HUES48 (cell line): Measurements from ENCODE around the gene LMCD1.
A peak's percentile ranks its signal among the peaks of the same experiment; 100 is the strongest.

Experiments used
- H3K27ac ChIP-seq: one replicate; pipeline ENCODE4 v1.7.0; 2013; ENCODE audit warnings: low read depth, low read length, inconsistent platforms
- H3K27me3 ChIP-seq: 2 replicates; pipeline ENCODE4 v1.6.1; 2013; ENCODE audit warnings: mild to moderate bottlenecking, low read length; ENCODE audit not compliant: control insufficient read depth, insufficient read depth
- H3K36me3 ChIP-seq: 2 replicates; pipeline ENCODE4 v1.6.1; 2013; ENCODE audit warnings: low read length; ENCODE audit not compliant: control insufficient read depth, insufficient read depth
- H3K4me1 ChIP-seq: 2 replicates; pipeline ENCODE4 v1.6.1; 2013; ENCODE audit warnings: mild to moderate bottlenecking, low read length; ENCODE audit not compliant: control insufficient read depth, insufficient read depth
- H3K4me3 ChIP-seq: 2 replicates; pipeline ENCODE4 v1.5.1; 2013; ENCODE audit warnings: mild to moderate bottlenecking, low read depth, low read length
- H3K9ac ChIP-seq: 2 replicates; pipeline ENCODE4 v1.6.1; 2013; ENCODE audit warnings: mild to moderate bottlenecking, low read depth, low read length, moderate library complexity
- H3K9me3 ChIP-seq: 2 replicates; pipeline ENCODE4 v1.6.1; 2013; ENCODE audit warnings: low read length; ENCODE audit not compliant: control insufficient read depth, insufficient read depth

LMCD1 gene

GRCh38 chr3:8464668-8465067 lies 37.0 kb upstream of the LMCD1 start:
- Histone ChIP-seq H3K9ac (no peak overlapping the region), H3K9me3 (no peaks in the 10 kb centered on the region), H3K27me3 (no peaks in the 10 kb centered on the region), H3K27ac (no peak overlapping the region), H3K4me1 (no peaks in the 10 kb centered on the region), H3K4me3 (no peak overlapping the region), H3K36me3 (no peaks in the 10 kb centered on the region)

GRCh38 chr3:8466526-8466925 lies 35.1 kb upstream of the LMCD1 start:
- no peak overlapping the region for H3K27ac ChIP-seq
- H3K27me3 ChIP-seq = no peaks in the 10 kb centered on the region
- no peak overlapping the region for H3K4me3 ChIP-seq
- H3K9ac ChIP-seq = no peak overlapping the region
- no peaks in the 10 kb centered on the region for H3K9me3 ChIP-seq
- H3K36me3 ChIP-seq = no peaks in the 10 kb centered on the region
- no peaks in the 10 kb centered on the region for H3K4me1 ChIP-seq

GRCh38 chr3:8470801-8471200 lies 30.8 kb upstream of the LMCD1 start:
- H3K36me3 ChIP-seq = no peaks in the 10 kb centered on the region
- no peaks in the 10 kb centered on the region for H3K27me3 ChIP-seq
- H3K4me3 ChIP-seq = no peak overlapping the region
- H3K9me3 ChIP-seq = no peaks in the 10 kb centered on the region
- no peak overlapping the region for H3K9ac ChIP-seq
- H3K4me1 ChIP-seq = no peaks in the 10 kb centered on the region
- no peak overlapping the region for H3K27ac ChIP-seq

GRCh38 chr3:8472549-8472948 lies 29.1 kb upstream of the LMCD1 start:
- Histone ChIP-seq H3K27me3 (no peaks in the 10 kb centered on the region), H3K9me3 (no peaks in the 10 kb centered on the region), H3K27ac (no peak overlapping the region), H3K4me1 (no peaks in the 10 kb centered on the region), H3K36me3 (no peaks in the 10 kb centered on the region), H3K9ac (no peak overlapping the region), H3K4me3 (no peak overlapping the region)

GRCh38 chr3:8473029-8473428 lies 28.6 kb upstream of the LMCD1 start:
- H3K27ac ChIP-seq = no peak overlapping the region
- no peaks in the 10 kb centered on the region for H3K27me3 ChIP-seq
- H3K4me1 ChIP-seq = no peaks in the 10 kb centered on the region
- H3K9ac ChIP-seq = no peak overlapping the region
- no peak overlapping the region for H3K4me3 ChIP-seq
- H3K9me3 ChIP-seq = no peaks in the 10 kb centered on the region
- no peaks in the 10 kb centered on the region for H3K36me3 ChIP-seq

GRCh38 chr3:8473990-8474389 lies 27.6 kb upstream of the LMCD1 start:
- no peak overlapping the region for H3K9ac ChIP-seq
- H3K36me3 ChIP-seq = no peaks in the 10 kb centered on the region
- no peaks in the 10 kb centered on the region for H3K27me3 ChIP-seq
- H3K9me3 ChIP-seq = no peaks in the 10 kb centered on the region
- H3K4me3 ChIP-seq = no peak overlapping the region
- no peaks in the 10 kb centered on the region for H3K4me1 ChIP-seq
- no peak overlapping the region for H3K27ac ChIP-seq

GRCh38 chr3:8474991-8475390 lies 26.6 kb upstream of the LMCD1 start:
- no peak overlapping the region for H3K27ac ChIP-seq
- no peaks in the 10 kb centered on the region for H3K36me3 ChIP-seq
- H3K4me1 ChIP-seq = no peaks in the 10 kb centered on the region
- no peaks in the 10 kb centered on the region for H3K27me3 ChIP-seq
- H3K9ac ChIP-seq = no peak overlapping the region
- no peak overlapping the region for H3K4me3 ChIP-seq
- H3K9me3 ChIP-seq = no peaks in the 10 kb centered on the region

- Histone ChIP-seq H3K4me1 (no peaks in the 10 kb centered on the region), H3K9me3 (peaks cover 3% of the 10 kb centered on the region; the same call in 1 of the 2 replicates), H3K27ac (peak overlapping the region; percentile 25), H3K9ac (no peak overlapping the region), H3K27me3 (no peaks in the 10 kb centered on the region), H3K4me3 (no peak overlapping the region), H3K36me3 (no peaks in the 10 kb centered on the region)
Measured at GRCh38 chr3:8480699-8481098, 20.9 kb upstream of the LMCD1 start.

- H3K27ac ChIP-seq = no peak overlapping the region
Measured at GRCh38 chr3:8481380-8481779, 20.2 kb upstream of the LMCD1 start.

GRCh38 chr3:8482263-8482662 lies 19.4 kb upstream of the LMCD1 start:
- Histone ChIP-seq H3K36me3 (no peaks in the 10 kb centered on the region), H3K9ac (no peak overlapping the region), H3K4me1 (no peaks in the 10 kb centered on the region), H3K27ac (no peak overlapping the region), H3K4me3 (no peak overlapping the region), H3K27me3 (no peaks in the 10 kb centered on the region), H3K9me3 (peaks cover 3% of the 10 kb centered on the region; the same call in 1 of the 2 replicates)

More at GRCh38 chr3:8481380-8481779, 20.2 kb upstream of the LMCD1 start:
- no peaks in the 10 kb centered on the region for H3K36me3 ChIP-seq
- peaks cover 3% of the 10 kb centered on the region; the same call in 1 of the 2 replicates for H3K9me3 ChIP-seq
- no peak overlapping the region for H3K9ac ChIP-seq
- H3K4me3 ChIP-seq = no peak overlapping the region
- H3K27me3 ChIP-seq = no peaks in the 10 kb centered on the region
- no peaks in the 10 kb centered on the region for H3K4me1 ChIP-seq

- H3K36me3 ChIP-seq = no peaks in the 10 kb centered on the region
- H3K27ac ChIP-seq = no peak overlapping the region
- no peak overlapping the region for H3K9ac ChIP-seq
Measured at GRCh38 chr3:8482960-8483665, 18.5 kb upstream of the LMCD1 start.

More at GRCh38 chr3:8482960-8483665, 18.5 kb upstream of the LMCD1 start:
- Histone ChIP-seq H3K4me3 (no peak overlapping the region), H3K4me1 (no peaks in the 10 kb centered on the region), H3K9me3 (peaks cover 3% of the 10 kb centered on the region; the same call in 1 of the 2 replicates), H3K27me3 (no peaks in the 10 kb centered on the region)
